AG09309 (cell line): ENCODE data around the gene STIM1.

Experiments
- DNase-seq: peaks from one replicate; pipeline ENCODE4 v3.0.0-alpha.2; 2010; ENCODE audit warnings: low read depth
- H3K4me3 ChIP-seq: 2 replicates; pipeline ENCODE4 v1.5.1; 2011; ENCODE audit warnings: mild to moderate bottlenecking, low read depth, low read length, moderate library complexity; ENCODE audit not compliant: control insufficient read depth
- TF ChIP-seq, protein P1 (sequence below): IDR thresholded peaks from 2 replicates; pipeline ENCODE4 v1.5.1; 2011; ENCODE audit warnings: mild to moderate bottlenecking, low read depth, low read length, inconsistent platforms; ENCODE audit not compliant: insufficient read depth, control insufficient read depth; ENCODE audit errors: missing control alignments

The STIM1 gene

DNA sequence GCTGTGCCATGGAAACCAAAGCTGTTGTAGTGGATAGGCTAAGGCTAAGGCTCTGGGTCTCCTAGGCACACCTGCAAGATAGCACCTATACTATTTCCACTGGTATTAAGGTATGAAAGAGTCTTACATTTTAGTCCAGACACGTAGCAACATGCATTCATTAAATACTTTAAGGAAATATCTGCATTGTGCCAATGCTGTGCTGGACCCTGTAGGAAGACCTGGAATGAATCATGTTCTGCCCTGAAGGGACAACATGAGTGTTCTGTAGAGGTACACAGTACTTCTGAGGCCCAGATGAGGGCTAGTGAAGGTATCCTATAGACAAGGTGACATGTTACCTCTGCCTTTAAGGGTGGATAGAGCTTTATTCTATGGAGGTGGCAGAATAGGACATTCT, 204.0 kb downstream of the STIM1 start:
- no peak overlapping the region for H3K4me3 ChIP-seq
- TF ChIP-seq, protein P1, sequence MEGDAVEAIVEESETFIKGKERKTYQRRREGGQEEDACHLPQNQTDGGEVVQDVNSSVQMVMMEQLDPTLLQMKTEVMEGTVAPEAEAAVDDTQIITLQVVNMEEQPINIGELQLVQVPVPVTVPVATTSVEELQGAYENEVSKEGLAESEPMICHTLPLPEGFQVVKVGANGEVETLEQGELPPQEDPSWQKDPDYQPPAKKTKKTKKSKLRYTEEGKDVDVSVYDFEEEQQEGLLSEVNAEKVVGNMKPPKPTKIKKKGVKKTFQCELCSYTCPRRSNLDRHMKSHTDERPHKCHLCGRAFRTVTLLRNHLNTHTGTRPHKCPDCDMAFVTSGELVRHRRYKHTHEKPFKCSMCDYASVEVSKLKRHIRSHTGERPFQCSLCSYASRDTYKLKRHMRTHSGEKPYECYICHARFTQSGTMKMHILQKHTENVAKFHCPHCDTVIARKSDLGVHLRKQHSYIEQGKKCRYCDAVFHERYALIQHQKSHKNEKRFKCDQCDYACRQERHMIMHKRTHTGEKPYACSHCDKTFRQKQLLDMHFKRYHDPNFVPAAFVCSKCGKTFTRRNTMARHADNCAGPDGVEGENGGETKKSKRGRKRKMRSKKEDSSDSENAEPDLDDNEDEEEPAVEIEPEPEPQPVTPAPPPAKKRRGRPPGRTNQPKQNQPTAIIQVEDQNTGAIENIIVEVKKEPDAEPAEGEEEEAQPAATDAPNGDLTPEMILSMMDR, result no peak
- DNase-seq, result no peak

GRCh38 chr11:4060182-4060923, 204.9 kb downstream of the STIM1 start:
- DNase-seq, result no peak
- H3K4me3 ChIP-seq, result no peak overlapping the region
- TF ChIP-seq, protein P1, result no peak

DNA sequence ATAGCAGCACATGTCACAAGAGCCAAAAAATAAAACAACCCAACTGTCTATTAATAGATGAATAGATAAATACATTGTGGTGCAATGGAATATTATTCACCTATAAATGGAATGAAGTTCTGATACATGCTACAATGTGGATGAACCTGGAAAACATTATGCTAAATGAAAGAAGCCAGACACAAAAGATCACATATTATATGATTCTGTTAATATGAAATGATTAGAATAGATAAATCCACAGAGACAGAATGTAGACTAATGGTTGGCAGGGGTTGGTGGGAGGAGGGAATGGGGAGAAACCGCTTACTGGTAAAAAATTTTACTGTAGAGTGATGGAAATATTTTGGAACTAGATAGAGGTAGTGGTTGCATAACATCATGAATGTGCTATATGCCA, 206.2 kb downstream of the STIM1 start:
- no peak overlapping the region for H3K4me3 ChIP-seq
- DNase-seq, result no peak
- TF ChIP-seq, protein P1, result no peak

GRCh38 chr11:4063348-4063747, 207.9 kb downstream of the STIM1 start:
- TF ChIP-seq, protein P1, result no peak
- DNase-seq, result no peak
- no peak overlapping the region for H3K4me3 ChIP-seq

DNA sequence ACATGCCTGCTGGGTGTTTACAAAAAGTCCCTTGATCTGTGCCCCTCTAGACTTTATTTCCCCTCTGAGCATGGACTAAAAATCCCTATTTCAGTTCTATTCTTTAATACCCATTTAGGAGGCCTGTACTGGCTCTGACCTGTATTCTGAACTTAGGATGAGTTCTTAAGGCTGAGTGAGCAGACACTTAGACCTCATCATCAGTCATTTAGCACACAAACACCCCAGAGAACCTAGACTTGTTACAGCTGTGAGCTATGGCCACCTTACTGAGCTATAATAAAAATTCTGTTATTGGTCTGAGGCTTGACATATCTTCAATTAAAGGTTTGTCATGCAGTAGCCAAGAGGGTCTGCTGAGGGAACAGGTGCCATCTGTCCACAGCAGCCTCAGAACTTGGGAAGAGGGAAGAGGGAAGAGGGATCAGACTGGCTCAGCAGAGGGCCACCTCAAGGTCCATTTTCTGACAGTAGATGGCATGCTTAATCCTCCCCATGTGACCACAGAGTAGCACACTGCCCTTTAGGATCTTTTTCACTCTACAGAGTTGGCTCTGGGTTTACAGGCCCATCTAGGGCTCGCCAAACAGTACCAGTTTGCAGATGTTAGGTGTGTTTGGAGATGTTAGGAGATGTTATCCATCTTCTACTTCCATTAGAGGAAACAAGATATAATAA, 209.0 kb downstream of the STIM1 start:
- TF ChIP-seq, protein P1, result no peak
- DNase-seq, result no peak

DNA sequence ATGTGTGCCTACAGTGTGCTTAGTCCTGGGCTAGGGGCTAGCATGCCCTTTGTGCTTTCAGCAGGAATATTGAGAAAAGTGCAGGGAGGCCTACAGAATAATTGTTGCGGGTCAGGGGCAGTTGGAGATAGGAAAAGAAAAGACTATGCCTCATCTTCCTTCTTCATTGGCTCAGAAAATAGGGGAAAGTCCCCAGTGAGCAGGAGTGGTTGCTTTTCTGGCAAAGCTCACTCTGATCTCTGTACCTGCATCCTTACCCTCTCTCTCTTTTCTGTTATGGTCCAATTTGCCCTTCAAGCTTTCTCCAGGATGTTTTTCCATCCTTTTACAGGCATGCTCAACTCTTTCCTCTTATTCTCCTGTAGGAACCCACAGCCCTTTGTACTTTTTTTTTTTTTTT, 209.6 kb downstream of the STIM1 start:
- TF ChIP-seq, protein P1, result no peak
- H3K4me3 ChIP-seq, result no peak overlapping the region
- DNase-seq, result no peak

More for the DNA sequence above, 209.0 kb downstream of the STIM1 start:
- no peak overlapping the region for H3K4me3 ChIP-seq
